GM11168 (cell line): Measurements from ENCODE around the gene THBD.

Experiments used
- in situ Hi-C: fragments of 300-500 bp; cut with MboI; formaldehyde crosslinking; loops from one replicate; pipeline ENCODE4 v1.12.0; 2022; ENCODE audit warnings: low sequenced_read_pairs; ENCODE audit not compliant: unreplicated experiment

The THBD gene

GRCh38 chr20:23049201-23050075 lies at the start of gene THBD:
THBD (minus strand) TSS chr20:23049672; CDS start chr20:23049504, 168 bp downstream.
- in situ Hi-C loops = no loop called here

GRCh38 chr20:23097636-23098580 lies 48.4 kb upstream of the THBD start:
- in situ Hi-C loops = no loop called here

- in situ Hi-C loops = no loop called here
These were observed 47.6 kb upstream of the THBD start for GRCh38 chr20:23096986-23097520.

- in situ Hi-C loops = no loop called here
These were observed 46.6 kb upstream of the THBD start for GRCh38 chr20:23096097-23096496.

- in situ Hi-C loops = no loop called here
These were observed 46.0 kb upstream of the THBD start for GRCh38 chr20:23095499-23095898.

GRCh38 chr20:23094927-23095326 lies 45.5 kb upstream of the THBD start:
- in situ Hi-C loops = no loop called here

GRCh38 chr20:23094213-23094896 lies 44.9 kb upstream of the THBD start:
- in situ Hi-C loops = no loop called here

- in situ Hi-C loops = no loop called here
These were observed 44.1 kb upstream of the THBD start for GRCh38 chr20:23093613-23094012.

- in situ Hi-C loops = no loop called here
These were observed 43.5 kb upstream of the THBD start for GRCh38 chr20:23092861-23093495.

- in situ Hi-C loops = no loop called here
These were observed 42.9 kb upstream of the THBD start for GRCh38 chr20:23092384-23092756.

- in situ Hi-C loops = no loop called here
These were observed 42.4 kb upstream of the THBD start for GRCh38 chr20:23091721-23092383.

- in situ Hi-C loops = no loop called here
These were observed 41.4 kb upstream of the THBD start for GRCh38 chr20:23090878-23091277.

- in situ Hi-C loops = no loop called here
These were observed 40.7 kb upstream of the THBD start for GRCh38 chr20:23090147-23090546.

- in situ Hi-C loops = no loop called here
These were observed 39.4 kb upstream of the THBD start for GRCh38 chr20:23088866-23089265.

- in situ Hi-C loops = no loop called here
These were observed 38.2 kb upstream of the THBD start for GRCh38 chr20:23087587-23088251.

GRCh38 chr20:23086931-23087411 lies 37.5 kb upstream of the THBD start:
- in situ Hi-C loops = no loop called here

GRCh38 chr20:23086056-23086566 lies 36.6 kb upstream of the THBD start, which contains the start of gene CD93:
CD93 (minus strand) TSS chr20:23086324; CDS start chr20:23086192, 132 bp downstream.
- in situ Hi-C loops = no loop called here

- in situ Hi-C loops = no loop called here
These were observed 36.1 kb upstream of the THBD start for GRCh38 chr20:23085436-23086055.
